GM12801 (cell line): ENCODE data around the gene LURAP1L.

Experiments
- TF ChIP-seq, protein P1 (sequence below): IDR thresholded peaks from one replicate; pipeline ENCODE4 v1.5.1; 2011; ENCODE audit warnings: control low read depth; ENCODE audit not compliant: insufficient read length; ENCODE audit errors: extremely low read depth

LURAP1L gene

GRCh38 chr9:12785260-12785770, 10.5 kb downstream of the LURAP1L start:
- TF ChIP-seq, protein P1, sequence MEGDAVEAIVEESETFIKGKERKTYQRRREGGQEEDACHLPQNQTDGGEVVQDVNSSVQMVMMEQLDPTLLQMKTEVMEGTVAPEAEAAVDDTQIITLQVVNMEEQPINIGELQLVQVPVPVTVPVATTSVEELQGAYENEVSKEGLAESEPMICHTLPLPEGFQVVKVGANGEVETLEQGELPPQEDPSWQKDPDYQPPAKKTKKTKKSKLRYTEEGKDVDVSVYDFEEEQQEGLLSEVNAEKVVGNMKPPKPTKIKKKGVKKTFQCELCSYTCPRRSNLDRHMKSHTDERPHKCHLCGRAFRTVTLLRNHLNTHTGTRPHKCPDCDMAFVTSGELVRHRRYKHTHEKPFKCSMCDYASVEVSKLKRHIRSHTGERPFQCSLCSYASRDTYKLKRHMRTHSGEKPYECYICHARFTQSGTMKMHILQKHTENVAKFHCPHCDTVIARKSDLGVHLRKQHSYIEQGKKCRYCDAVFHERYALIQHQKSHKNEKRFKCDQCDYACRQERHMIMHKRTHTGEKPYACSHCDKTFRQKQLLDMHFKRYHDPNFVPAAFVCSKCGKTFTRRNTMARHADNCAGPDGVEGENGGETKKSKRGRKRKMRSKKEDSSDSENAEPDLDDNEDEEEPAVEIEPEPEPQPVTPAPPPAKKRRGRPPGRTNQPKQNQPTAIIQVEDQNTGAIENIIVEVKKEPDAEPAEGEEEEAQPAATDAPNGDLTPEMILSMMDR, result no peak

DNA sequence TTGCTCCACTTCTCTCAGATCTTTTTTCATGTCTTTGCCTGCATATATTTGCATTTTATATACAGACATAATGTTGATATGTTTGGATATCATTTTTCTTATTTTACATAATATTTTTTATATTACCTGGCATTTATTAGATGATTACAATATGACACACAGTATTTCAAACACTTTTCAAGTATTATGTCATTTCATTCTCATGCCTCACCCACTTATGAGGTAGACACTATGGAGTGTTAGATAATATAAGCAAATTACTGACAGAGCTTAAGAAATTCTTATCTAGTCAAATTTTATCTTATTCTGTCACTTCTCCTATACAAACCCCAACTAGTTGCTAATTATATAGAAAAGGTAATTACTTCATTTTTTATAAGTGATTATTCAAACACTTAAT, 11.1 kb downstream of the LURAP1L start:
- TF ChIP-seq, protein P1, result no peak

DNA sequence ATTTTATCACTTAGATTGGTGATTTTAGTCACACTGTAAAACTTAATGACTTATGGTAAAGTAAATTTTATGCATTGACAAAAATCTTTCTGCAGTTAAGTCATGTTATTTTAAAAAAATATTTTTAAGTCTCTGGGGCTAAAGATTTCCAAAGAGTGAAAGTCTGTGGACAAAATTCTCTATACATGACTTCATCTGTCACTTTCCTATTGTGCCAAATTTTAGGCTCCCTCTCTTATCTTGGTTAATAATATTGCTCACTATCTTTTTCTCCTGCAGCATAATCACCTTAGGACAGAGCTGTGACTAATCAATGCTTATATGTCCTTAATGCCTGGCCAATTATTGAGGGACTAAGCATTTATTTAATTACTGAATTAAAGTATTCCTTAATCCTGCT, 15.2 kb downstream of the LURAP1L start:
- TF ChIP-seq, protein P1, result no peak

DNA sequence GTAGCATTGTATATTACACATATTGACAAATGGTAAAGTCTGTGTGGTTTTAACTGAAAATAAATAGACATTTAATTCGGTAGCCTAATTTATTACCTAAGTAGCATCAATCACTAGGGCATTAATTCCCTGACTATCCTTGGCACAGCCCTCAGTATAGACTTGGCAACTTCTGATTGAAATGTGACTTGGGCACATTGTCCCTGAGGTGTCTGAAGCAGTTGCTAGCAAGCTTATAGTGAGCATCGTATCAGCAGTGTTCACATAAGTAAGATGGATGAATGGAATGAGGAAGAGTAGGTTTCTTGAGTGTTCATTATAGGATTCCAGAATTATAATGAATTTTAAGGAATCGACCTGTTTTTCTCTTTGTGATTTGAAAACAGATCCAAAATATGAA, 16.1 kb downstream of the LURAP1L start:
- TF ChIP-seq, protein P1, result no peak

GRCh38 chr9:12794101-12794799, 19.4 kb downstream of the LURAP1L start:
- TF ChIP-seq, protein P1, result no peak

DNA sequence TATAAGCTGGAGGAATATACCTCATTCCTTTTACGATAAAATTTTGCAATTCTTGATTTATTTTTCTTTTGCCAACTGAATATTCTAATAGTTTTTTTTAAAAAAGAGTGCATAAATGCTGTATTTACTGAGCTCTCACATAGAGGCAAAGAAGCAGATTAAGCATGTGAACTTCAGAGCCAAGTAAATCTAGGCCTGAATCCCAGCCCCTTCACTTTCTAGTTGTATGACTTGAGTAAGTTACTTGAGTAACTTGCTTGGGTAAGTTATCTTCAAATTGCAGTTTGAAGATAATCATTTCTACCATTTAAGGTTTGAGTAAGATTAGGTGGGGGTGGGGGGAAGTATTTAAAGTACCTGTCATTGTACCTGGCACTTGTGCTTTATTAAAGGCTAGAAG, 21.8 kb downstream of the LURAP1L start:
- TF ChIP-seq, protein P1, result no peak

GRCh38 chr9:12797037-12797436, 22.2 kb downstream of the LURAP1L start:
- TF ChIP-seq, protein P1, result no peak
